Gastrocnemius medialis (tissue), 4 donors: ENCODE measurements around the gene CAMK1G. TPM values are rescaled to one million over a fixed set of nuclear protein-coding genes. Genes with fewer than 3 reads are reported as not detected.

Experiments
- ATAC-seq, 2 donors: fragments of 150-250 bp; one replicate each; pipeline ENCODE4 v1.9.1; 2016
- DNase-seq, 2 donors: peaks; one replicate each; pipeline ENCODE4 v3.0.0-alpha.2; 2019
- H3K27ac ChIP-seq, 4 donors: fragments of 200-600 bp; sonication (generic); 1 replicate in 1 of 4; 2 replicates in 3 of 4; pipeline ENCODE4 v1.5.1; 2016 to 2018; ENCODE audit warnings: mild to moderate bottlenecking in 2 of 4, moderate library complexity in 1 of 4
- H3K27me3 ChIP-seq, 3 donors: fragments of 200-600 bp; sonication (generic) in 2 of 3; 1 replicate in 1 of 3; 2 replicates in 2 of 3; pipeline versions ENCODE4 v1.5.1 to v1.6.0; 2016 to 2019; ENCODE audit warnings: mild to moderate bottlenecking in 1 of 3, moderate library complexity in 1 of 3
- H3K36me3 ChIP-seq, 2 donors: fragments of 200-600 bp; sonication (generic) in 1 of 2; one replicate each; pipeline ENCODE4 v1.5.1; 2017 to 2018
- H3K4me1 ChIP-seq, 2 donors: fragments of 200-600 bp; sonication (generic) in 1 of 2; one replicate each; pipeline ENCODE4 v1.5.1; 2016 to 2017; ENCODE audit warnings: mild to moderate bottlenecking in 2 of 2
- H3K4me3 ChIP-seq, 4 donors: fragments of 200-600 bp; sonication (generic) in 3 of 4; 1 replicate in 1 of 4; 2 replicates in 3 of 4; pipeline ENCODE4 v1.5.1; 2016 to 2019; ENCODE audit warnings: mild to moderate bottlenecking in 2 of 4
- H3K9me3 ChIP-seq, 3 donors: fragments of 200-600 bp; sonication (generic) in 2 of 3; 1 replicate in 1 of 3; 2 replicates in 2 of 3; pipeline ENCODE4 v1.5.1; 2016 to 2019
- POLR2A ChIP-seq, 2 donors: fragments of 450-650 bp; IDR thresholded peaks; one replicate each; pipeline ENCODE4 v1.6.1; 2017; ENCODE audit warnings: antibody characterized with exemption in 2 of 2, mild to moderate bottlenecking in 2 of 2, moderate library complexity in 2 of 2
- in situ Hi-C, 4 donors: fragments of 200-750 bp; cut with MboI; loops; one replicate each; pipeline versions ENCODE4 v1.15.0 to v1.8.0; 2017; ENCODE audit warnings: low sequenced_read_pairs in 4 of 4
- intact Hi-C: fragments of 100-400 bp; cut with DNase I; formaldehyde crosslinking; loops from one replicate; pipeline ENCODE4 v1.15.1; 2023; ENCODE audit warnings: low total_unique reads
- total RNA-seq, 4 donors: library from RNA; depleted of rRNA; stranded (reverse); fragments of >200 nt; gene quantifications; one replicate each; pipeline versions ENCODE4 v1.1.0 to v1.2.3, GENCODE V29; 2016
- TF ChIP-seq, protein P1 (sequence below), 5 experiments: fragments of 450-650 bp in 3 of 5; fragments of 200-600 bp in 2 of 5; sonication (generic) in 2 of 5; IDR thresholded peaks in 4 of 5; conservative IDR thresholded peaks in 1 of 5; 1 replicate in 4 of 5; 2 replicates in 1 of 5; pipeline ENCODE4 v1.5.1; 2016 to 2019; ENCODE audit warnings: antibody characterized with exemption in 5 of 5, mild to moderate bottlenecking in 3 of 5, moderate library complexity in 3 of 5

CAMK1G gene
- total RNA-seq, 4 donors from 2014 or later = 0.16 TPM; not detected in 3

GRCh38 chr1:209554761-209555611 is 28.5 kb upstream of the CAMK1G start:
- no peaks in the 10 kb centered on the region for H3K9me3 ChIP-seq
- H3K4me1 ChIP-seq = no peaks in the 10 kb centered on the region
- no peak overlapping the region for H3K4me3 ChIP-seq
- in situ Hi-C loops = no loop called here
- TF ChIP-seq, protein P1, sequence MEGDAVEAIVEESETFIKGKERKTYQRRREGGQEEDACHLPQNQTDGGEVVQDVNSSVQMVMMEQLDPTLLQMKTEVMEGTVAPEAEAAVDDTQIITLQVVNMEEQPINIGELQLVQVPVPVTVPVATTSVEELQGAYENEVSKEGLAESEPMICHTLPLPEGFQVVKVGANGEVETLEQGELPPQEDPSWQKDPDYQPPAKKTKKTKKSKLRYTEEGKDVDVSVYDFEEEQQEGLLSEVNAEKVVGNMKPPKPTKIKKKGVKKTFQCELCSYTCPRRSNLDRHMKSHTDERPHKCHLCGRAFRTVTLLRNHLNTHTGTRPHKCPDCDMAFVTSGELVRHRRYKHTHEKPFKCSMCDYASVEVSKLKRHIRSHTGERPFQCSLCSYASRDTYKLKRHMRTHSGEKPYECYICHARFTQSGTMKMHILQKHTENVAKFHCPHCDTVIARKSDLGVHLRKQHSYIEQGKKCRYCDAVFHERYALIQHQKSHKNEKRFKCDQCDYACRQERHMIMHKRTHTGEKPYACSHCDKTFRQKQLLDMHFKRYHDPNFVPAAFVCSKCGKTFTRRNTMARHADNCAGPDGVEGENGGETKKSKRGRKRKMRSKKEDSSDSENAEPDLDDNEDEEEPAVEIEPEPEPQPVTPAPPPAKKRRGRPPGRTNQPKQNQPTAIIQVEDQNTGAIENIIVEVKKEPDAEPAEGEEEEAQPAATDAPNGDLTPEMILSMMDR (IDR thresholded peaks at IDR 0.05 in 4 of 5, conservative IDR thresholded peaks at IDR 0.05 in 1 of 5) = no peak
- no peak for TF ChIP-seq POLR2A (IDR thresholded peaks at IDR 0.05)
- ATAC-seq (no peak), DNase-seq (no peak)
- no peaks in the 10 kb centered on the region for H3K27me3 ChIP-seq
- H3K27ac ChIP-seq = no peak overlapping the region
- intact Hi-C loops = no loop called here
- H3K36me3 ChIP-seq = no peaks in the 10 kb centered on the region

GRCh38 chr1:209556162-209556690 is 27.3 kb upstream of the CAMK1G start:
- no peak for DNase-seq

DNA sequence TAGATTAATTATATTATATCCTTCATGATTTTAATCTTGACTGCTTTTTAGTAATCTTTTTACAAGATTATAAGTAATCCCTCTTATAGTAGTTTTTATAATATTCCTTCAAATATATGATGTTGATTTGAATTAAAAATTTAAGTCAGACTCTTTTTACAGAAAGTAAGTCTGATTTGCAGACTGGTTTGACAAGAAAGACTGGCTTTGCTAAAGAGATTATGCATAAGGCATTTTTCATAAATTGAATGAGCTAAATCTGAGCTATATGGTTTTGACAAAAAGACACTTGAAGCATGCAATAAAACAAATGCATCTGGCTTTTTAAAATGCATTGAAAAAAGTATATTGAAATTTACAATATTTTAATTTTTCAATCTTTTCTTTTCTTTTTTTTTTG is 26.3 kb upstream of the CAMK1G start:
- intact Hi-C loops (no loop called here), in situ Hi-C loops (no loop called here)
- Histone ChIP-seq H3K4me1 (no peaks in the 10 kb centered on the region), H3K27ac (no peak overlapping the region), H3K4me3 (no peak overlapping the region), H3K27me3 (no peaks in the 10 kb centered on the region), H3K9me3 (no peaks in the 10 kb centered on the region), H3K36me3 (no peaks in the 10 kb centered on the region)
- ATAC-seq (no peak), DNase-seq (no peak)
- TF ChIP-seq, protein P1 (IDR thresholded peaks at IDR 0.05 in 4 of 5, conservative IDR thresholded peaks at IDR 0.05 in 1 of 5) = no peak
- no peak for TF ChIP-seq POLR2A (IDR thresholded peaks at IDR 0.05)

More at GRCh38 chr1:209556162-209556690, 27.3 kb upstream of the CAMK1G start:
- intact Hi-C loops (no loop called here), in situ Hi-C loops (no loop called here)
- Histone ChIP-seq H3K36me3 (no peaks in the 10 kb centered on the region), H3K27me3 (no peaks in the 10 kb centered on the region), H3K4me3 (no peak overlapping the region), H3K9me3 (no peaks in the 10 kb centered on the region), H3K4me1 (no peaks in the 10 kb centered on the region), H3K27ac (no peak overlapping the region)
- ATAC-seq = no peak
- TF ChIP-seq POLR2A (IDR thresholded peaks at IDR 0.05) = no peak
- TF ChIP-seq, protein P1 (IDR thresholded peaks at IDR 0.05 in 4 of 5, conservative IDR thresholded peaks at IDR 0.05 in 1 of 5) = no peak

- Histone ChIP-seq H3K27ac (no peak overlapping the region), H3K27me3 (no peaks in the 10 kb centered on the region), H3K4me3 (no peak overlapping the region), H3K9me3 (no peaks in the 10 kb centered on the region), H3K36me3 (no peaks in the 10 kb centered on the region), H3K4me1 (no peaks in the 10 kb centered on the region)
- intact Hi-C loops (no loop called here), in situ Hi-C loops (loop anchor here in 1 of 4 donors (10.0 kb wide), 1 partner anchor 64 kb away; no protein-coding TSS in a partner anchor)
- ATAC-seq (no peak), DNase-seq (no peak)
- no peak for TF ChIP-seq POLR2A (IDR thresholded peaks at IDR 0.05)
- TF ChIP-seq, protein P1 (IDR thresholded peaks at IDR 0.05 in 4 of 5, conservative IDR thresholded peaks at IDR 0.05 in 1 of 5) = no peak
These were observed 23.0 kb upstream of the CAMK1G start for GRCh38 chr1:209560529-209560928.
